ENCODE results near the gene RFLNA.

The RFLNA gene

GRCh38 chr12:124345795-124346194 lies 50.9 kb downstream of the RFLNA start:
- H3K36me3 Mint-ChIP-seq, result peaks cover 16% of the 10 kb centered on the region
- H3K27ac Mint-ChIP-seq, result no peak overlapping the region
- H3K4me1 Mint-ChIP-seq, result no peaks in the 10 kb centered on the region
- no peaks in the 10 kb centered on the region for H3K9me3 Mint-ChIP-seq
- H3K4me3 Mint-ChIP-seq, result no peak overlapping the region
- H3K27me3 Mint-ChIP-seq, result no peaks in the 10 kb centered on the region

- H3K27me3 Mint-ChIP-seq, result no peaks in the 10 kb centered on the region
- H3K4me3 Mint-ChIP-seq, result no peak overlapping the region
- H3K27ac Mint-ChIP-seq, result no peak overlapping the region
- H3K9me3 Mint-ChIP-seq, result no peaks in the 10 kb centered on the region
- H3K36me3 Mint-ChIP-seq, result peaks cover 13% of the 10 kb centered on the region
- no peaks in the 10 kb centered on the region for H3K4me1 Mint-ChIP-seq
Observed at GRCh38 chr12:124346425-124347168, 51.7 kb downstream of the RFLNA start.

GRCh38 chr12:124347335-124347734 lies 52.4 kb downstream of the RFLNA start:
- Mint-ChIP-seq H3K4me3 (no peak overlapping the region), H3K9me3 (no peaks in the 10 kb centered on the region), H3K27me3 (no peaks in the 10 kb centered on the region), H3K27ac (no peak overlapping the region), H3K36me3 (peaks cover 13% of the 10 kb centered on the region), H3K4me1 (no peaks in the 10 kb centered on the region)

GRCh38 chr12:124347805-124348658 lies 53.1 kb downstream of the RFLNA start:
- no peaks in the 10 kb centered on the region for H3K27me3 Mint-ChIP-seq
- H3K9me3 Mint-ChIP-seq, result no peaks in the 10 kb centered on the region
- H3K36me3 Mint-ChIP-seq, result peaks cover 9% of the 10 kb centered on the region
- no peak overlapping the region for H3K27ac Mint-ChIP-seq
- H3K4me1 Mint-ChIP-seq, result no peaks in the 10 kb centered on the region
- no peak overlapping the region for H3K4me3 Mint-ChIP-seq

GRCh38 chr12:124348659-124349380 lies 53.9 kb downstream of the RFLNA start:
- no peaks in the 10 kb centered on the region for H3K9me3 Mint-ChIP-seq
- no peaks in the 10 kb centered on the region for H3K4me1 Mint-ChIP-seq
- no peak overlapping the region for H3K4me3 Mint-ChIP-seq
- peaks cover 8% of the 10 kb centered on the region for H3K36me3 Mint-ChIP-seq
- no peak overlapping the region for H3K27ac Mint-ChIP-seq
- no peaks in the 10 kb centered on the region for H3K27me3 Mint-ChIP-seq

GRCh38 chr12:124350491-124350890 lies 55.6 kb downstream of the RFLNA start:
- peak overlapping the region; percentile 11 for H3K27ac Mint-ChIP-seq
- H3K36me3 Mint-ChIP-seq, result peaks cover 4% of the 10 kb centered on the region

GRCh38 chr12:124351422-124351821 lies 56.5 kb downstream of the RFLNA start:
- no peak overlapping the region for H3K4me3 Mint-ChIP-seq
- peaks cover 3% of the 10 kb centered on the region for H3K36me3 Mint-ChIP-seq
- H3K27ac Mint-ChIP-seq, result no peak overlapping the region
- no peaks in the 10 kb centered on the region for H3K4me1 Mint-ChIP-seq
- no peaks in the 10 kb centered on the region for H3K9me3 Mint-ChIP-seq
- H3K27me3 Mint-ChIP-seq, result no peaks in the 10 kb centered on the region

More at GRCh38 chr12:124350491-124350890, 55.6 kb downstream of the RFLNA start:
- H3K4me3 Mint-ChIP-seq, result no peak overlapping the region
- H3K9me3 Mint-ChIP-seq, result no peaks in the 10 kb centered on the region
- no peaks in the 10 kb centered on the region for H3K27me3 Mint-ChIP-seq
- no peaks in the 10 kb centered on the region for H3K4me1 Mint-ChIP-seq

- Mint-ChIP-seq H3K4me1 (no peaks in the 10 kb centered on the region), H3K27me3 (no peaks in the 10 kb centered on the region), H3K36me3 (peaks cover 4% of the 10 kb centered on the region), H3K4me3 (no peak overlapping the region), H3K27ac (no peak overlapping the region), H3K9me3 (no peaks in the 10 kb centered on the region)
Observed at GRCh38 chr12:124352257-124352656, 57.4 kb downstream of the RFLNA start.

- Mint-ChIP-seq H3K27ac (no peak overlapping the region), H3K4me3 (no peak overlapping the region), H3K36me3 (peaks cover 4% of the 10 kb centered on the region), H3K9me3 (no peaks in the 10 kb centered on the region), H3K4me1 (no peaks in the 10 kb centered on the region), H3K27me3 (no peaks in the 10 kb centered on the region)
Observed at GRCh38 chr12:124352839-124353238, 57.9 kb downstream of the RFLNA start.

GRCh38 chr12:124354400-124354799 lies 59.5 kb downstream of the RFLNA start:
- no peak overlapping the region for H3K4me3 Mint-ChIP-seq
- no peaks in the 10 kb centered on the region for H3K9me3 Mint-ChIP-seq
- no peaks in the 10 kb centered on the region for H3K4me1 Mint-ChIP-seq
- no peak overlapping the region for H3K27ac Mint-ChIP-seq
- no peaks in the 10 kb centered on the region for H3K27me3 Mint-ChIP-seq
- peaks cover 4% of the 10 kb centered on the region for H3K36me3 Mint-ChIP-seq

- H3K4me1 Mint-ChIP-seq, result no peaks in the 10 kb centered on the region
- peak overlapping the region; percentile 77 for H3K27ac Mint-ChIP-seq
Observed at GRCh38 chr12:124356221-124356620, 61.3 kb downstream of the RFLNA start.

GRCh38 chr12:124357616-124358015 lies 62.7 kb downstream of the RFLNA start:
- Mint-ChIP-seq H3K27me3 (no peaks in the 10 kb centered on the region), H3K9me3 (no peaks in the 10 kb centered on the region), H3K27ac (no peak overlapping the region), H3K36me3 (peaks cover 4% of the 10 kb centered on the region), H3K4me3 (no peak overlapping the region), H3K4me1 (no peaks in the 10 kb centered on the region)

More at GRCh38 chr12:124356221-124356620, 61.3 kb downstream of the RFLNA start:
- Mint-ChIP-seq H3K36me3 (peaks cover 4% of the 10 kb centered on the region), H3K4me3 (no peak overlapping the region), H3K27me3 (no peaks in the 10 kb centered on the region), H3K9me3 (no peaks in the 10 kb centered on the region)

- Mint-ChIP-seq H3K4me3 (no peak overlapping the region), H3K36me3 (peaks cover 4% of the 10 kb centered on the region), H3K27me3 (no peaks in the 10 kb centered on the region), H3K9me3 (no peaks in the 10 kb centered on the region), H3K27ac (no peak overlapping the region), H3K4me1 (no peaks in the 10 kb centered on the region)
Observed at GRCh38 chr12:124358572-124358971, 63.7 kb downstream of the RFLNA start.

- peak overlapping the region; percentile 9 for H3K27ac Mint-ChIP-seq
- H3K9me3 Mint-ChIP-seq, result no peaks in the 10 kb centered on the region
- H3K27me3 Mint-ChIP-seq, result no peaks in the 10 kb centered on the region
- no peak overlapping the region for H3K4me3 Mint-ChIP-seq
- H3K4me1 Mint-ChIP-seq, result no peaks in the 10 kb centered on the region
- peaks cover 2% of the 10 kb centered on the region for H3K36me3 Mint-ChIP-seq
Observed at GRCh38 chr12:124359671-124360581, 65.0 kb downstream of the RFLNA start.

All from activated naive CD4-positive, alpha-beta T cell treated with anti-CD3 and anti-CD28 coated beads, Interleukin-2, amount 50 U/mL, for 24 hours (primary cell).